Choroid plexus epithelial cell (primary cell): ENCODE measurements around the gene GABRB1.
"Not testable (repeated sequence)": the region's sequence is repeated elsewhere in the genome, so short reads cannot be mapped to it uniquely, and the experiment has no call there.

Experiments
- DNase-seq: peaks from one replicate; pipeline ENCODE4 v3.0.0-alpha.2; 2010; ENCODE audit warnings: low read depth
- H3K4me3 ChIP-seq: 2 replicates; pipeline ENCODE4 v1.5.1; 2011; ENCODE audit warnings: low read depth, mild to moderate bottlenecking, control low read depth, low read length, moderate library complexity
- TF ChIP-seq, protein P1 (sequence below): conservative IDR thresholded peaks from 2 replicates; pipeline ENCODE4 v1.5.1; 2011; ENCODE audit warnings: low read depth, mild to moderate bottlenecking, control low read depth, inconsistent platforms, low read length, moderate library complexity

GABRB1 gene

DNA sequence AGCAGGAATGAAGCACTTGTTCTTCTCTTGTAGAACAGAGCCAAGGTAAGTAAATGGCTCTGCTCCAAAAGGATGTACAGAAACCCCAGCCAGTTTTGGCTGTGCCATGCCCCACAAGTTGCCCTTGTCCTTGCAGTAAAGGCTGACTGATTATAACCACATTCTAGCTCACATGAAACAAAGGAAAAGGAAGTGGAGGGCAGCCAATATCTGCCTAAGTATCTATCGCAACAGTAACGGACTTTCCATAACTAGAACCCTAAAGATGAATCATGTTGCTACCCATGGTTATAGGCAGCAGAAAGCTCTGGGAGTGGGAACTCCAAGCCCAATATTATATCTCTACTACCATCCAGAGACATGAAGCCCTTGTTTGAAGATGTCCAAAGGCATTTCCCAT lies 336.4 kb downstream of the GABRB1 start:
- TF ChIP-seq, protein P1, sequence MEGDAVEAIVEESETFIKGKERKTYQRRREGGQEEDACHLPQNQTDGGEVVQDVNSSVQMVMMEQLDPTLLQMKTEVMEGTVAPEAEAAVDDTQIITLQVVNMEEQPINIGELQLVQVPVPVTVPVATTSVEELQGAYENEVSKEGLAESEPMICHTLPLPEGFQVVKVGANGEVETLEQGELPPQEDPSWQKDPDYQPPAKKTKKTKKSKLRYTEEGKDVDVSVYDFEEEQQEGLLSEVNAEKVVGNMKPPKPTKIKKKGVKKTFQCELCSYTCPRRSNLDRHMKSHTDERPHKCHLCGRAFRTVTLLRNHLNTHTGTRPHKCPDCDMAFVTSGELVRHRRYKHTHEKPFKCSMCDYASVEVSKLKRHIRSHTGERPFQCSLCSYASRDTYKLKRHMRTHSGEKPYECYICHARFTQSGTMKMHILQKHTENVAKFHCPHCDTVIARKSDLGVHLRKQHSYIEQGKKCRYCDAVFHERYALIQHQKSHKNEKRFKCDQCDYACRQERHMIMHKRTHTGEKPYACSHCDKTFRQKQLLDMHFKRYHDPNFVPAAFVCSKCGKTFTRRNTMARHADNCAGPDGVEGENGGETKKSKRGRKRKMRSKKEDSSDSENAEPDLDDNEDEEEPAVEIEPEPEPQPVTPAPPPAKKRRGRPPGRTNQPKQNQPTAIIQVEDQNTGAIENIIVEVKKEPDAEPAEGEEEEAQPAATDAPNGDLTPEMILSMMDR: no peak
- no peak overlapping the region for H3K4me3 ChIP-seq
- no peak for DNase-seq

DNA sequence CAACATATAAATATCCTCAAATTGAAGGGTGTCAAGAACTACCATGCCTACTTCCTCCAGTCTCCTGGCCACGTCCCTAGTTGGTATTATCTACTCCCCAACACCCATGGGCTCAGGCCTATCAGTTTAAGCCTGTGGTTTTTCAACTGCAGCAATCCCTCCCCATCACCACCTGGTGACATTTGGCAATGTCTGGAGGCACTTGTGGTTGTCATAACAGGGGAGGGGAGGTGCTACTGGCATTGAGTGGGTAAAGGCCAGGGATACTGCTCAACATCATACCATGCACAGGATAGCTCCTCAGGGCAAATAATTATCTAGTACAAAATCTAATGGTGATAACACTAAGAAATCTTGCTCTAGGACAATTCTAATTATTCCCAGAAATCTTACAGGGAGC lies 336.8 kb downstream of the GABRB1 start:
- DNase-seq: no peak
- TF ChIP-seq, protein P1: no peak
- no peak overlapping the region for H3K4me3 ChIP-seq

DNA sequence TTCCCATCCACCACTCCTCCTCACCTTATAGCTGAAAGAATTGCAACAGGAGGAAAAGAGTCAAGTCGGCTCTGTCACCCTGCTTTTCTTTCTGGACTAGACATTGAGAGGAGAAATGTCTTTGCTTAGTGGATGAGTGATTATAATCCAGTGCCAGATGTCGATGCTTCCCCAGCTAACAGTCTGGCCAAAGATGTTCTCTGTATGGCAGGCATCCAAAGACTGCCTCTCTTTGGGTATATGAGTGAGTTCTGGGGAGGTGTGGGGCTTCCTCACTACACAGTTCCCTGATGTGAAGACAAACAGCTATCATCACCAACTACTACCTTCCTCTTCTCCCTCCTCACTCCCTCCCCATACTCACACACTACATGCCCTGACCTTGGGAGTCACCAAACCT lies 341.2 kb downstream of the GABRB1 start:
- TF ChIP-seq, protein P1: no peak
- DNase-seq: peak; percentile 32
- no peak overlapping the region for H3K4me3 ChIP-seq

DNA sequence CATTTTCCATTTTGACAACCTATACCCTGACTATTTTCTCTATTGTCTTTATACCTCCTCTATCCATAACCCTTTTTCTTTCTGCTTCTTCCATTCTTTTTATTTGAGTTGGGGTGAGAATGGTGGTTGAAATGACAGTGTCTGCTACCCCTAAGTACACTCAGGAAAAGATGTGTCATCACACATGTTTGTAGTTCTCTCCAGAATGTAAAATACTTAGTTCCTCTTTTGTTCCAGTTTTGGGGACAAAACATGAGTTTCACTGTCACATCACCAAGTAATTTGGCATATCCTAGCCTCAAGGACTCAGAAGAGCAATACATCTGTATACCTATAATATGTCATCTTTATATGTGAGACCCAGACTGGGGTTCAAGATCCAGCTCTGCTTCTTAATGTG lies 341.8 kb downstream of the GABRB1 start:
- DNase-seq: no peak
- no peak overlapping the region for H3K4me3 ChIP-seq
- TF ChIP-seq, protein P1: no peak

DNA sequence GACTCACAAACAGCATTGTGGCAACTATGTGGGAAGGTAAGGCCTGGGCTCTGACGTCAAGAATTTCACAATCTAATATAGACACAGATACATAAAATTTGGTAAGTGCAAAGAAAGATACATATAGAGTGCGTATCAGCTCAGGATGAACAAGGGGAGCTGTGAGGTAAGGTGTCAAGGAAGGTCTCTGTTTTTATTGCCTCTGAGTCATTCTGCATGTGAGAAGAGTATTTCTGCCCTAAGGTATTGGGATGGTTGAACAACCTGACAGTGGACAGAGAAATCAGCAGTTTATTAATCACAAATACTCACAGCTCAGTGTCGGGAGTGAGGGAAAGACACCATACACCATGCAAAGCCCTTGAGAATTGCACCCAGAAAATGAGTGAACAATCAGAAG lies 342.3 kb downstream of the GABRB1 start:
- TF ChIP-seq, protein P1: no peak
- no peak overlapping the region for H3K4me3 ChIP-seq
- DNase-seq: no peak

DNA sequence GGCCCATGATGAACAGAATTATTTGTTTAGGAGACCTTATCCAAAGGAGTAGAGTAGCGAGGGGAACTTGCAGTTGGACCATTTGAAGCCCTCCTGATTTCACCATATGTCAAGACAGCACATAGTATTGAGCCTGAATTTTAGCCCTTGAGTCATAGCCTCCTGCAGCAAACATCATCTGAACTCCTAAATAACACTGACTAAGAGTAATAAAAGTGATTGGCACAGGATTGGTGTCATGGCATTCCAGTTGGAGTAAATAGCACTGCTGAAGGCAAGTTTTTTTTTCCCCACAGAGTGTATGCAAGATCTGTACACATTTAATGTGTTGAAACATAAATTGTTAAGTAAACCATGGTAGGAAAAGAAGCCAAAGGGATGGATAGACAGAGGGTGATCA lies 343.1 kb downstream of the GABRB1 start:
- H3K4me3 ChIP-seq: no peak overlapping the region
- peak; percentile 14 for DNase-seq
- TF ChIP-seq, protein P1: no peak

DNA sequence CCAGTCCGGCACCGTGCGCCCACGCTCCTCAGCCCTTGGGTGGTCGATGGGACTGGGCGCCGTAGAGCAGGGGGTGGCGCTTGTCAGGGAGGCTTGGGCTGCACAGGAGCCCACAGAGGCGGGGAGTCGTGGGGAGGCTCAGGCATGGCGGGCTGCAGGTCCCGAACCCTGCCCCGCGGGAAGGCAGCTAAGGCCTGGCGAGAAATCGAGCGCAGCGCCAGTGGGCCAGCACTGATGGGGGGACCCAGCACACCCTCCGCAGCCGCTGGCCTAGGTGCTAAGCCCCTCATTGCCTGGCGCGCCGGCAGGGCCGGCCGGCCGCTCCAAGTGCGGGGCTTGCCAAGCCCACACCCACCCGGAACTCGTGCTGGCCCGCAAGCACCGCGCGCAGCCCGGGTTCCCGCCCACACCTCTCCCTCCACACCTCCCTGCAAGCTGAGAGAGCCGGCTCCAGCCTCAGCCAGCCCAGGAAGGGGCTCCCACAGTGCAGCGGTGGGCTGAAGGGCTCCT lies 346.7 kb downstream of the GABRB1 start:
- not testable (repeated sequence) for DNase-seq, H3K4me3 ChIP-seq
